H1 (cell line): ENCODE measurements around the gene PAQR7. TPM values are rescaled to one million over a fixed set of nuclear protein-coding genes. Genes with fewer than 3 reads are reported as not detected.

Experiments used
- CTCF ChIA-PET: fragments of 300-600 bp; sonication (Branson Sonifier 250); formaldehyde crosslinking; loops from one replicate; lab custom pipeline; 2021; ENCODE audit not compliant: partially characterized antibody; lab: Charles Lee
- POLR2A ChIA-PET: fragments of 300-600 bp; sonication (Branson Sonifier 250); formaldehyde crosslinking; loops from one replicate; lab custom pipeline; 2021; ENCODE audit warnings: inconsistent platforms; ENCODE audit not compliant: partially characterized antibody; lab: Charles Lee
- DNase-seq, 2 experiments: peaks; one replicate each; pipeline versions ENCODE4 v3.0.0 to v3.0.0-alpha.2; 2010 to 2022; ENCODE audit warnings: low spot score in 2 of 2, low read depth in 1 of 2, mixed read lengths in 1 of 2
- FAIRE-seq: peaks from 2 replicates; lab custom pipeline; 2011; peaks lifted over from hg19 to GRCh38; lab: Jason Lieb, UNC
- H2AFZ ChIP-seq: 2 replicates; pipeline ENCODE4 v1.8.1; 2012; ENCODE audit warnings: low read length, inconsistent platforms
- H2AK5ac ChIP-seq: 2 replicates; pipeline ENCODE4 v1.6.1; 2013; ENCODE audit warnings: low read depth, low read length
- H2BK120ac ChIP-seq: replicated peaks from 2 replicates; pipeline ENCODE3; 2013; ENCODE audit warnings: low read depth, low read length, inconsistent platforms
- H2BK12ac ChIP-seq: 2 replicates; pipeline ENCODE4 v1.6.1; 2013; ENCODE audit warnings: low read depth, low read length
- H2BK15ac ChIP-seq: 2 replicates; pipeline ENCODE4 v1.6.1; 2013; ENCODE audit warnings: low read length
- H2BK20ac ChIP-seq: 2 replicates; pipeline ENCODE4 v1.6.1; 2013; ENCODE audit warnings: low read length
- H2BK5ac ChIP-seq: 2 replicates; pipeline ENCODE4 v1.6.1; 2013; ENCODE audit warnings: low read depth, low read length
- H3K14ac ChIP-seq: 2 replicates; pipeline ENCODE4 v1.6.1; 2013; ENCODE audit warnings: inconsistent platforms; ENCODE audit not compliant: insufficient read length
- H3K18ac ChIP-seq: 2 replicates; pipeline ENCODE4 v1.6.1; 2013; ENCODE audit warnings: low read length; ENCODE audit errors: extremely low read depth
- H3K23ac ChIP-seq: 2 replicates; pipeline ENCODE4 v1.6.1; 2013; ENCODE audit warnings: inconsistent platforms; ENCODE audit not compliant: insufficient read length
- H3K23me2 ChIP-seq: 2 replicates; pipeline ENCODE4 v1.6.1; 2013; ENCODE audit warnings: low read depth, low read length
- H3K27ac ChIP-seq: 2 replicates; pipeline ENCODE4 v1.6.1; 2011; ENCODE audit warnings: low read depth, low read length, inconsistent platforms
- H3K27me3 ChIP-seq, 4 experiments: replicated peaks in 1 of 4; 1 replicate in 1 of 4; 2 replicates in 3 of 4; pipeline versions ENCODE4 v1.6.1 to v1.8.1; 2011 to 2013; ENCODE audit warnings: low read length in 3 of 4, mild to moderate bottlenecking in 3 of 4, inconsistent platforms in 2 of 4, mixed read lengths in 2 of 4, moderate library complexity in 1 of 4; ENCODE audit not compliant: control insufficient read depth in 3 of 4, insufficient read depth in 3 of 4; ENCODE audit errors: extremely low read depth in 1 of 4
- H3K36me3 ChIP-seq, 4 experiments: 2 replicates each; pipeline versions ENCODE4 v1.6.1 to v1.8.1; 2011 to 2013; ENCODE audit warnings: mild to moderate bottlenecking in 4 of 4, low read length in 3 of 4, moderate library complexity in 2 of 4, control low read depth in 1 of 4, inconsistent platforms in 1 of 4; ENCODE audit not compliant: insufficient read depth in 4 of 4, control insufficient read depth in 2 of 4
- H3K4ac ChIP-seq: replicated peaks from 2 replicates; pipeline ENCODE3; 2013; ENCODE audit warnings: low read length, low read depth, mixed read lengths, inconsistent platforms; ENCODE audit not compliant: insufficient read length
- H3K4me1 ChIP-seq, 4 experiments: replicated peaks in 1 of 4; 1 replicate in 1 of 4; 2 replicates in 3 of 4; pipeline versions ENCODE4 v1.6.1 to v1.8.1; 2011 to 2013; ENCODE audit warnings: low read length in 3 of 4, inconsistent platforms in 2 of 4, mixed read lengths in 1 of 4; ENCODE audit not compliant: insufficient read depth in 4 of 4, control insufficient read depth in 3 of 4
- H3K4me2 ChIP-seq, 2 experiments: 2 replicates each; pipeline versions ENCODE4 v1.6.1 to v1.8.1; 2011 to 2013; ENCODE audit warnings: low read depth in 2 of 2, low read length in 2 of 2, control low read depth in 1 of 2, inconsistent platforms in 1 of 2, mild to moderate bottlenecking in 1 of 2; ENCODE audit not compliant: insufficient read depth in 1 of 2
- H3K4me3 ChIP-seq, 4 experiments: fragments of 200-600, 300-600 bp in 1 of 4; sonication (generic), shearing (Covaris generic), sonication (Bioruptor Twin) in 1 of 4; 2 replicates each; pipeline versions ENCODE4 v1.5.1 to v1.8.1; 2011 to 2016; ENCODE audit warnings: low read length in 4 of 4, low read depth in 3 of 4, control low read depth in 2 of 4, inconsistent platforms in 2 of 4, mild to moderate bottlenecking in 2 of 4, mixed read lengths in 1 of 4, moderate library complexity in 1 of 4; ENCODE audit not compliant: insufficient read depth in 2 of 4; ENCODE audit errors: extremely low read depth in 1 of 4
- H3K56ac ChIP-seq: replicated peaks from 2 replicates; pipeline ENCODE3; 2013; ENCODE audit warnings: low read depth, mild to moderate bottlenecking, mixed read lengths, low read length, inconsistent platforms; ENCODE audit not compliant: insufficient read length
- H3K79me1 ChIP-seq: 2 replicates; pipeline ENCODE4 v1.6.1; 2013; ENCODE audit warnings: low read depth, low read length, control low read depth
- H3K79me2 ChIP-seq, 2 experiments: 2 replicates each; pipeline versions ENCODE4 v1.6.1 to v1.8.1; 2012 to 2013; ENCODE audit warnings: low read length in 2 of 2, mild to moderate bottlenecking in 2 of 2, inconsistent platforms in 1 of 2; ENCODE audit not compliant: insufficient read depth in 2 of 2, control insufficient read depth in 1 of 2
- H3K9ac ChIP-seq, 4 experiments: replicated peaks in 1 of 4; 1 replicate in 1 of 4; 2 replicates in 3 of 4; pipeline versions ENCODE4 v1.6.1 to v1.8.1; 2011 to 2013; ENCODE audit warnings: low read depth in 3 of 4, low read length in 3 of 4, control low read depth in 2 of 4, mild to moderate bottlenecking in 2 of 4, moderate library complexity in 2 of 4, inconsistent platforms in 1 of 4; ENCODE audit errors: extremely low read depth in 1 of 4
- H3K9me3 ChIP-seq, 2 experiments: 2 replicates each; pipeline versions ENCODE4 v1.6.1 to v1.8.1; 2012 to 2013; ENCODE audit warnings: mild to moderate bottlenecking in 2 of 2, moderate library complexity in 2 of 2, control low read depth in 1 of 2, inconsistent platforms in 1 of 2, low read depth in 1 of 2, low read length in 1 of 2, mixed read lengths in 1 of 2; ENCODE audit not compliant: insufficient read depth in 2 of 2
- H4K20me1 ChIP-seq, 2 experiments: replicated peaks in 1 of 2; 2 replicates each; pipeline versions ENCODE3 to v1.8.1; 2011 to 2013; ENCODE audit warnings: inconsistent platforms in 2 of 2, low read length in 2 of 2, mild to moderate bottlenecking in 1 of 2; ENCODE audit not compliant: insufficient read depth in 2 of 2, control insufficient read depth in 1 of 2
- H4K5ac ChIP-seq: 2 replicates; pipeline ENCODE4 v1.6.1; 2013; ENCODE audit warnings: low read length, low read depth, mixed read lengths, inconsistent platforms; ENCODE audit not compliant: insufficient read length
- H4K8ac ChIP-seq: 2 replicates; pipeline ENCODE4 v1.8.0; 2013; ENCODE audit warnings: mild to moderate bottlenecking, moderate library complexity, low read length, inconsistent platforms; ENCODE audit not compliant: insufficient read depth; ENCODE audit errors: extremely low read depth
- H4K91ac ChIP-seq: replicated peaks from 2 replicates; pipeline ENCODE3; 2013; ENCODE audit warnings: low read length, mixed read lengths, inconsistent platforms; ENCODE audit not compliant: insufficient read length
- BRCA1 ChIP-seq: IDR thresholded peaks from 2 replicates; pipeline ENCODE4 v1.6.1; 2012; ENCODE audit warnings: low read depth, low read length, improper control_type of control experiment
- HDAC2 ChIP-seq, 2 experiments: fragments of 300-600 bp in 1 of 2; sonication (generic) in 1 of 2; IDR thresholded peaks; 2 replicates each; pipeline ENCODE4 v1.6.1; 2011 to 2012; ENCODE audit warnings: low read depth in 2 of 2, low read length in 2 of 2, mild to moderate bottlenecking in 2 of 2, moderate library complexity in 2 of 2, borderline replicate concordance in 1 of 2, inconsistent platforms in 1 of 2
- MAFK ChIP-seq: IDR thresholded peaks from 2 replicates; pipeline ENCODE4 v1.6.1; 2012; ENCODE audit warnings: low read depth, mild to moderate bottlenecking, improper control_type of control experiment, low read length
- NANOG ChIP-seq: IDR thresholded peaks from 2 replicates; pipeline ENCODE4 v1.6.1; 2011; ENCODE audit warnings: low read length, low read depth, mild to moderate bottlenecking, inconsistent platforms; ENCODE audit not compliant: insufficient read depth, poor library complexity, severe bottlenecking
- NRF1 ChIP-seq: IDR thresholded peaks from 2 replicates; pipeline ENCODE4 v1.6.1; 2011; ENCODE audit warnings: mild to moderate bottlenecking, low read depth, low read length, improper control_type of control experiment
- POLR2A ChIP-seq, 2 experiments: IDR thresholded peaks; 1 replicate in 1 of 2; 2 replicates in 1 of 2; pipeline ENCODE4 v1.6.1; 2011; ENCODE audit warnings: low read depth in 2 of 2, low read length in 2 of 2, mild to moderate bottlenecking in 2 of 2; ENCODE audit errors: control extremely low read depth in 1 of 2
- POLR2AphosphoS5 ChIP-seq: IDR thresholded peaks from 2 replicates; pipeline ENCODE4 v1.6.1; 2011; ENCODE audit warnings: low read depth, low read length
- RBBP5 ChIP-seq: IDR thresholded peaks from 2 replicates; pipeline ENCODE4 v1.7.1; 2012; ENCODE audit warnings: low read depth, mild to moderate bottlenecking, inconsistent platforms, low read length, moderate library complexity, borderline replicate concordance
- SAP30 ChIP-seq: fragments of 300-600 bp; sonication (generic); IDR thresholded peaks from 2 replicates; pipeline ENCODE4 v1.7.1; 2012; ENCODE audit warnings: low read length, moderate library complexity, mild to moderate bottlenecking, inconsistent platforms; ENCODE audit not compliant: insufficient read depth, insufficient replicate concordance
- TAF1 ChIP-seq: IDR thresholded peaks from 2 replicates; pipeline ENCODE4 v1.6.1; 2011; ENCODE audit warnings: mild to moderate bottlenecking, low read depth, low read length
- USF2 ChIP-seq: IDR thresholded peaks from 2 replicates; pipeline ENCODE4 v1.6.1; 2011; ENCODE audit warnings: low read length, improper control_type of control experiment
- WGBS, 2 experiments: shearing (Covaris generic) in 1 of 2; methylation state at CpG; one replicate each; pipeline versions ENCODE4 v1.1.6 to v1.1.7; 2013 to 2015; ENCODE audit warnings: low lambda C conversion rate in 2 of 2, mixed read lengths in 2 of 2, inconsistent platforms in 1 of 2, low coverage in 1 of 2, missing lambda C conversion rate in 1 of 2; ENCODE audit not compliant: insufficient replicate concordance in 2 of 2, insufficient coverage in 1 of 2, insufficient read length in 1 of 2; ENCODE audit errors: extremely low coverage in 1 of 2, missing lambda C conversion rate in 1 of 2; 5-methylcytosine and 5-hydroxymethylcytosine counted together
- polyA plus RNA-seq, 7 experiments: library from polyadenylated mRNA; depleted of rRNA in 3 of 7; stranded (reverse) in 5 of 7; unstranded in 2 of 7; fragments of >200 nt in 5 of 7; fragments of 200-250 nt in 2 of 7; gene quantifications; 1 replicate in 5 of 7; 2 replicates in 1 of 7; 4 replicates in 1 of 7; pipeline versions ENCODE4 v1.2.1 to v1.2.3, GENCODE V29; 2011 to 2013; ENCODE audit warnings: missing spikeins in 2 of 7, mixed read lengths in 2 of 7
- total RNA-seq: library from RNA; stranded (reverse); fragmentation: NEBNext Ultra II Directional; extraction: Animal tissue kit (Norgen Biotek cat#: 25700); gene quantifications from 2 replicates; pipeline ENCODE4 v1.2.1, GENCODE V29; 2021

The PAQR7 gene
- total and polyA plus RNA-seq, 2 of the 8 experiments (the other 6 are each of a cell fraction or from before 2014, with no cell fraction given) = 7.3 to 7.4 TPM

- Histone ChIP-seq H4K20me1 (peaks cover 2 to 8% of the 10 kb centered on the region in 2 experiments), H3K4me2 (no peak overlapping the region), H3K79me1 (0 out of 2 replicates have a peak, but pooled peaks cover 2% of the 10 kb centered on the region), H2AK5ac (no peak overlapping the region), H2BK15ac (no peak overlapping the region), H4K8ac (no peak overlapping the region), H3K23me2 (peaks cover 4% of the 10 kb centered on the region), H3K18ac (no peak overlapping the region), H3K4me3 (no peak overlapping the region), H4K91ac (no peak overlapping the region), H3K27me3 (no peaks in the 10 kb centered on the region), H2BK120ac (no peak overlapping the region), H2BK20ac (no peak overlapping the region), H3K36me3 (peaks cover 0 to 7% (median 2%) of the 10 kb centered on the region in 4 experiments; a peak in 3 of 8 replicates), H3K79me2 (no peaks in the 10 kb centered on the region), H3K4me1 (peaks cover 9 to 16% (median 10%) of the 10 kb centered on the region in 4 experiments), H3K4ac (no peak overlapping the region), H3K9me3 (no peaks in the 10 kb centered on the region), H2BK5ac (no peak overlapping the region), H3K27ac (no peak overlapping the region), H3K56ac (no peak overlapping the region), H2AFZ (no peak overlapping the region), H4K5ac (no peak overlapping the region), H3K14ac (no peak overlapping the region), H3K9ac (no peak overlapping the region), H3K23ac (no peak overlapping the region), H2BK12ac (no peak overlapping the region)
- 87% methylated on average over 7 of the region's 7 CpGs; no CpG with 5 or more reads in 1 of the 2 experiments for WGBS, 2 experiments
- FAIRE-seq (no peak), DNase-seq (no peak)
- POLR2A ChIA-PET = interaction anchor here (0.6 to 1.8 kb wide), 5 partner anchors 13 to 277 kb away, joined by 3 to 7 read pairs (median 4); no protein-coding TSS in a partner anchor
- CTCF ChIA-PET = interaction anchor here (0.6 to 8.2 kb wide), 8 partner anchors 9 to 260 kb away, joined by 3 to 83 read pairs (median 4); partner anchors contain the start of gene SELENON
- TF ChIP-seq POLR2AphosphoS5 (no peak), SAP30 (no peak), POLR2A (IDR thresholded peaks at IDR 0.05; ENCODE audit: control extremely low read depth in 1 of 2, low read depth in 2 of 2, low read length in 2 of 2) (no peak), NRF1 (no peak), HDAC2 (IDR thresholded peaks at IDR 0.05; ENCODE audit: borderline replicate concordance in 1 of 2, low read depth in 2 of 2, low read length in 2 of 2) (no peak), RBBP5 (no peak), BRCA1 (no peak), USF2 (no peak), NANOG (no peak), MAFK (no peak), TAF1 (no peak)
These were observed 60.9 kb downstream of the PAQR7 start for GRCh38 chr1:25814549-25815087.
